Mucosa of descending colon (tissue), 3 donors: ENCODE measurements around the gene AXL. TPM values are rescaled to one million over a fixed set of nuclear protein-coding genes. Genes with fewer than 3 reads are reported as not detected.
A peak's percentile ranks its signal among the peaks of the same experiment; 100 is the strongest.

Experiments used
- ATAC-seq: fragments of 200-7000 bp; cut with Tn5 transposase; one replicate; pipeline ENCODE4 v1.9.1; 2020; ENCODE audit warnings: mild to moderate bottlenecking, moderate library complexity
- DNase-seq, 3 donors: peaks; one replicate each; pipeline ENCODE4 v3.0.0-alpha.2; 2020
- H3K36me3 ChIP-seq: fragments of 200-600 bp; one replicate; pipeline ENCODE4 v1.8.0; 2021; ENCODE audit warnings: low read depth, mild to moderate bottlenecking
- H3K4me1 ChIP-seq: fragments of 200-600 bp; one replicate; pipeline ENCODE4 v1.8.0; 2021; ENCODE audit warnings: low read depth, mild to moderate bottlenecking
- H3K4me3 ChIP-seq: fragments of 200-600 bp; one replicate; pipeline ENCODE4 v1.8.0; 2021; ENCODE audit warnings: mild to moderate bottlenecking
- H3K9me3 ChIP-seq: fragments of 200-600 bp; one replicate; pipeline ENCODE4 v1.8.0; 2021; ENCODE audit warnings: mild to moderate bottlenecking
- CTCF ChIP-seq: fragments of 200-600 bp; IDR thresholded peaks from one replicate; pipeline ENCODE4 v1.8.0; 2022; ENCODE audit warnings: antibody characterized with exemption, mild to moderate bottlenecking
- intact Hi-C, 2 donors: fragments of 100-400 bp; cut with DNase I in 1 of 2; cut with micrococcal nuclease in 1 of 2; formaldehyde crosslinking; loops; one replicate each; pipeline versions ENCODE4 v1.11.0 to v1.11.1; 2022; cut with DNase I, micrococcal nuclease
- total RNA-seq, 3 donors: library from RNA; stranded (reverse); fragmentation: NEBNext Ultra II Directional in 2 of 3; extraction: Animal tissue kit (Norgen Biotek cat#: 25700) in 2 of 3; gene quantifications; one replicate each; pipeline versions ENCODE4 v1.2.1 to v1.2.4, GENCODE V29; 2021 to 2023
- donor health status: DM: no; HTN: no; CAD: no; lungs with moderate emphysema.
- donor health status: DM: no; HTN: no; CAD: no.
- donor health status: DM: no; HTN: yes; CAD: no.

AXL gene
- total RNA-seq, 3 donors from 2014 or later = 7.3 to 93.6 (median 19.3) TPM

DNA sequence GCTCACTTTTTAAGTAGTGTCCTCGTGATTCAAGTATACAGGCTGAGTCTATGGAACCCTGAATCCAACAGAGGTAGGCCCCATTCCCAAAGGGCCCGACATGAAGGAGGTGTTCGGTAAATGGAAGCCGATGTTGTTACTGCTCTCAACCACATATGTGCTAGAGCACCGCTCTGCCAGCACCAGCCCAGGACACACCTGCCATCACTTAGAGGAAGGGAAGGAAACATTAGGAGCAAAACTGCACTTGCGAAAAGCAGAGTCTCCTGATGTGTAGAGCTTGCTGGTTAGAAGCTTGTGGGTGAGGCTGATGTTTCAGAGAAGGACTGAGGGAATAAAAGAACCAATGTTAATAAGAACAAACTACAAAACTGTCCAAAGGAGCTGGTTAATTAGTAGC is 81.5 kb downstream of the AXL start:
- no peak overlapping the region for H3K4me3 ChIP-seq
- no peak for TF ChIP-seq CTCF
- ATAC-seq = no peak
- DNase-seq = no peak
- H3K36me3 ChIP-seq = peaks cover 14% of the 10 kb centered on the region
- H3K4me1 ChIP-seq = peaks cover 24% of the 10 kb centered on the region
- intact Hi-C loops = no loop called here
- no peaks in the 10 kb centered on the region for H3K9me3 ChIP-seq

DNA sequence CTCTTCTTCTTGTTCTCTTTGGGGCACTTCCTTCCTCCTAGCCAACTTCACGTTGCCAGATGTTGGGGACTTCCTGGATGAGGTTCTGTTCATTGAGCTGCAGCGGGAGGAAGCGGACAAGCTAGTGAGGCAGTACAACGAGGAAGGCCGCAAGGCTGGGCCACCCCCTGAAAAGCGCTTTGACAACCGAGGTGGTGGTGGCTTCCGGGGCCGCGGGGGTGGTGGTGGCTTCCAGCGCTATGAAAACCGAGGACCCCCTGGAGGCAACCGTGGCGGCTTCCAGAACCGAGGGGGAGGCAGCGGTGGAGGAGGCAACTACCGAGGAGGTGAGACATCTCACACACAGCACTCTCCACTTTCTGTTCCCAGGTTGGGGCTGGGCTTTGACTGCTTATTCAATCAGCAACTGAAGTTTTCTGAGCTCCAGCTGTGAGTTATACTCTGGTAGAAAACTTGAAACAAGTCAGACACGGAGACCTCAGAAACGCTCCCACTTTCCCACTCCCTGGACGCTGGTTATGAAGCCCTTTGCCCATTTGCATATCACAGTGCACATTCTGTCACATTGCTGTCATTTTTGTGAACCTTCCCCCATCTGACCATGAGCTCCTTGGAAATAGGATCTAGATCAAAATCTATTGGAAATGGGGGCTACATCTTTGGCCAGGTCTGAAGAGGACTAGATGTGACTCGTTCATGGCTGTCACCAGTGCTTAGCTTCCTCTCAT is 83.8 kb downstream of the AXL start:
- H3K4me1 ChIP-seq = peaks cover 17% of the 10 kb centered on the region
- peaks cover 11% of the 10 kb centered on the region for H3K36me3 ChIP-seq
- peak in 2 of 3 donors; percentile 54 to 84 for DNase-seq
- no peaks in the 10 kb centered on the region for H3K9me3 ChIP-seq
- no peak overlapping the region for H3K4me3 ChIP-seq
- peak; percentile 40 for ATAC-seq
- TF ChIP-seq CTCF = no peak
- intact Hi-C loops = no loop called here

DNA sequence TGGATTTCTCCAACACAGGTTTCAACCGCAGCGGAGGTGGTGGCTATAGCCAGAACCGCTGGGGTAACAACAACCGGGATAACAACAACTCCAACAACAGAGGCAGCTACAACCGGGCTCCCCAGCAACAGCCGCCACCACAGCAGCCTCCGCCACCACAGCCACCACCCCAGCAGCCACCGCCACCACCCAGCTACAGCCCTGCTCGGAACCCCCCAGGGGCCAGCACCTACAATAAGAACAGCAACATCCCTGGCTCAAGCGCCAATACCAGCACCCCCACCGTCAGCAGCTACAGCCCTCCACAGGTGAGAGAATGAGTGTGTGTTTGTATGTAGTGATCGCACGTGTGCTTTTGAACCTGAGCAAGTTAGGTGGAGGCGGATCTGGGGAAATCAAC is 84.9 kb downstream of the AXL start:
- Histone ChIP-seq H3K36me3 (peaks cover 11% of the 10 kb centered on the region), H3K4me3 (no peak overlapping the region), H3K4me1 (peaks cover 19% of the 10 kb centered on the region), H3K9me3 (no peaks in the 10 kb centered on the region)
- DNase-seq = no peak
- TF ChIP-seq CTCF = no peak
- ATAC-seq = no peak
- intact Hi-C loops = no loop called here

GRCh38 chr19:41304706-41305483 is 85.9 kb downstream of the AXL start:
- Histone ChIP-seq H3K9me3 (no peaks in the 10 kb centered on the region), H3K4me3 (no peak overlapping the region), H3K4me1 (peaks cover 16% of the 10 kb centered on the region), H3K36me3 (peaks cover 7% of the 10 kb centered on the region)
- intact Hi-C loops = no loop called here
- ATAC-seq (no peak), DNase-seq (peak in 1 of 3 donors; percentile 29)
- TF ChIP-seq CTCF = no peak

DNA sequence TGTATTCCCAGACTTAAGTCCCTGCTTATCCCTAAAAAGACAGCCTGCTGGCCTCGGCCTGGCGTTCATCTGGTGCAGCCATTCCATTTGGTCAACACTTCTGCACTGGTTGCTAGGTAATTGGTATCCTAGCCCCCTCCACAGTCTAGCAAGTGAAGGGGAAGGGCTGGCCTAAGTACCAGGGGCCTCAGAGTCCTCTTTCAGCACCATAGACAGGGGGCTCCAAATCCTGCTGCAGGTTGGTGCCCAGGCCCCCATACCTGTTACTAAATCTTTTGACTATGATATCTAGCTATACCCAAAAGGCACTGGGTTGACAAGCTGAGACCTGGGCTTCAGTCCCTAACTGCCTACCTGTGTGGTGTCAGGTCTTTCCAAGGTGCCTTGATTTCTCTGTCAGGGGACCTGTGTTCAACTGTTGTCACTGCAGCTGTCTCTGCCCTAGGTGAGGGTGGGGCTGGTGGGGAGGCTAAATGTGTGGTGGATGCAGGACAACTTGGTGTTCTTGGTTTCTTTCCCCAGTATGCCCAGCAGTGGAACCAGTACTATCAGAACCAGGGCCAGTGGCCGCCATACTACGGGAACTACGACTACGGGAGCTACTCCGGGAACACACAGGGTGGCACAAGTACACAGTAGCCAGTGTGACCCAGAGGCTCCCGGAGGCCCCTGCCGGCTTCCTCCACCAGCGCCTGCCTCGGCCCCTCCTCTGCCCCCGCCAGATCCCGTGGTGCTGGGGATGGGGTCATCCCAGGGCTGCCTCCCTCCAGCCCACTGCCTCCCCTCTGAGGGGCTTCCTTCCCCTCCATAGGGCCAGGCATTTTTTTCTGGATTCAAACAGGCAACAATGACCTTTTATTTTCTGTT is 87.1 kb downstream of the AXL start:
- intact Hi-C loops = no loop called here
- Histone ChIP-seq H3K4me3 (no peak overlapping the region), H3K36me3 (peaks cover 6% of the 10 kb centered on the region), H3K4me1 (peaks cover 17% of the 10 kb centered on the region), H3K9me3 (no peaks in the 10 kb centered on the region)
- TF ChIP-seq CTCF = no peak
- DNase-seq = no peak
- no peak for ATAC-seq
